22Rv1 (cell line): ENCODE results near the gene DSP.

Experiments used
- H3K27ac ChIP-seq: fragments of 450-650 bp; 2 replicates; pipeline ENCODE4 v1.5.1; 2017
- ZFX ChIP-seq: fragments of 450-650 bp; IDR thresholded peaks from 2 replicates; pipeline ENCODE4 v1.6.1; 2017; ENCODE audit warnings: antibody characterized with exemption, borderline replicate concordance
- TF ChIP-seq, protein P1 (sequence below): fragments of 450-650 bp; IDR thresholded peaks from 2 replicates; pipeline ENCODE4 v1.5.1; 2017; ENCODE audit warnings: mild to moderate bottlenecking

DSP gene

DNA sequence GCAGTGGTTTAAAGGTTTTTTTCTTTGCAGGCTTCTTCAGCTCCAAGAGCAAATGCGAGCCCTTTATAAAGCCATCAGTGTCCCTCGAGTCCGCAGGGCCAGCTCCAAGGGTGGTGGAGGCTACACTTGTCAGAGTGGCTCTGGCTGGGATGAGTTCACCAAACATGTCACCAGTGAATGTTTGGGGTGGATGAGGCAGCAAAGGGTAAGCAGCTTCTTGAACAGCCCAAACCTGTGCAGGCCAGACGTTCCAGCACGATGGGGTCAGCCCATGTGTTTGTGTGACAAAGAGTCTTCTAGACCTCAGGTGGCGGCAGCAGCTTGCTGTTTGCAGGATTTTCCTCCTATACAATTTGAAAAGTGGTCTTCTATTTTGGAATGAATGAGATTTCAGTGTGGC lies 17.7 kb downstream of the DSP start:
- H3K27ac ChIP-seq, result no peak overlapping the region

DNA sequence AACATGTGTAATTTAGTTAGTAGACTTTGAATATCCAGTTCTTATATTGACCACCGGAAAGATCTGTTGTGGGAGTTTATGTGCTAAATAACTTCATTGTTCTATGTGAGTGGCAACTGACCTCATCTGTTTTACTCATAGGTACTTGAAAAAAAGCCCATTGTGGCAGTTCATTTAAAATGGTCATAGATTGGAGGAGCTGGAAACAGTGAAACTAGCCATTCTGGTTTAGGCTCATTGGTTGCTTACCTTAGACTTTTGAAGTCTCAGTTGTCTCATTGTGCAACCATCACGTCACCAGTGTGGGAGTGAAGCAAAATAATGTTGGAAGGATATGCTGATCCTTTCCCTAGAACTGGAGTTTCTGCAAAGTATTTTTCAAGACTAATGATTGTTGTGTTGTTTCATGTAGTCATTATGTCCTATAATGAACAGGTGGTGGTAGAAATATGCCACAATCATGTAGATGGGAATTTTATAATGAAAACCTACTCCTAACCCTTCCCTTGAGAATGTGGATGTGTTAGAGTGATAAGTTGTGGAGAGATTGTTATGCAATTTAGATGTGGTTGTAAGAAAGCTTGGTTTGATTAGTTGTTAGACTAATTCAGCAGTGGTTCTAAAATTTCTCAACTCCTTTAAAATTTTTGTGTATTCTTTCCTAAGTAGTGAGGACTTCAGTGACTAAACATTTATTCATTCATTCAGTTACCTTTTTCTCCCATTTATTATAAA lies 18.3 kb downstream of the DSP start:
- no peak overlapping the region for H3K27ac ChIP-seq
- TF ChIP-seq ZFX, result no peak
- TF ChIP-seq, protein P1, sequence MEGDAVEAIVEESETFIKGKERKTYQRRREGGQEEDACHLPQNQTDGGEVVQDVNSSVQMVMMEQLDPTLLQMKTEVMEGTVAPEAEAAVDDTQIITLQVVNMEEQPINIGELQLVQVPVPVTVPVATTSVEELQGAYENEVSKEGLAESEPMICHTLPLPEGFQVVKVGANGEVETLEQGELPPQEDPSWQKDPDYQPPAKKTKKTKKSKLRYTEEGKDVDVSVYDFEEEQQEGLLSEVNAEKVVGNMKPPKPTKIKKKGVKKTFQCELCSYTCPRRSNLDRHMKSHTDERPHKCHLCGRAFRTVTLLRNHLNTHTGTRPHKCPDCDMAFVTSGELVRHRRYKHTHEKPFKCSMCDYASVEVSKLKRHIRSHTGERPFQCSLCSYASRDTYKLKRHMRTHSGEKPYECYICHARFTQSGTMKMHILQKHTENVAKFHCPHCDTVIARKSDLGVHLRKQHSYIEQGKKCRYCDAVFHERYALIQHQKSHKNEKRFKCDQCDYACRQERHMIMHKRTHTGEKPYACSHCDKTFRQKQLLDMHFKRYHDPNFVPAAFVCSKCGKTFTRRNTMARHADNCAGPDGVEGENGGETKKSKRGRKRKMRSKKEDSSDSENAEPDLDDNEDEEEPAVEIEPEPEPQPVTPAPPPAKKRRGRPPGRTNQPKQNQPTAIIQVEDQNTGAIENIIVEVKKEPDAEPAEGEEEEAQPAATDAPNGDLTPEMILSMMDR, result no peak

More for the DNA sequence above, 17.7 kb downstream of the DSP start:
- TF ChIP-seq, protein P1, result no peak
- no peak for TF ChIP-seq ZFX

DNA sequence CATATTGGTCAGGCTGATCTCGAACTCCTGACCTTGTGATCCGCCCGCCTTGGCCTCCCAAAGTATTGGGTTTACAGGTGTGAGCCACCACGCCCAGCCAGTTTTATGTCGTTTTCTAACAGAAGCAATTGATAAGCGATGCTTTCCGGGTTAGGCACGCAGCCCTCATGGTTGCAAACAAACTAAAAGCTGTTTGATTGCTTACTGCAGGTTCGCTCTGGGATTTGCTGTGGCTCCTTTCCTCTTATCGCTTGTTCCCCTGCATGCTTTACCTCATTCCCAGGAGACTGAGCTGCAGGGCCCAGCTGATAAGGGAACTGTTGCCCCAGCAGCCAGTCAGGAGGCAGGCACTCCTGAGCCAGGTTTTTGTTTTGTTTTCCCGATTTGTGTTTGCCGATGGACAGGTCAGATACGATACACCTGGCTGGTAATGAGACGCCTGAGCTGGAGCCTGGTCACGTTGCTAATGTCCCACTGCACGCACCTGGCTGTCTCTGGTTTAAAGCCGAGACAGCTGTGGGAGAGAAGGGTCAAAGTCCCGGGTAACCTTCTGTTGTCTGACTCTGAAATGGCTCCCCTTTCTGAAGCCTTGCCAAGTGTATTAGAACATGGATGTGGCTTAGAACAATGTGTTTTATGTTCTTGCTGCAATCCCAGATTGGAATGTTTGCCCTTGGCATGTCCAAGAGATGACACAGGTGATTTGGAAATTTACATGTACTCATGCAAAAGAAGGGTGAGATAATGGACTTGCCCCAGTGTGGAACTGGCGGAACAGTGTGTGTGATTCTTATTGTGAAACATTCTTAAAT lies 19.9 kb downstream of the DSP start:
- TF ChIP-seq ZFX, result no peak
- TF ChIP-seq, protein P1, result no peak
- H3K27ac ChIP-seq, result peak overlapping the region; percentile 78

DNA sequence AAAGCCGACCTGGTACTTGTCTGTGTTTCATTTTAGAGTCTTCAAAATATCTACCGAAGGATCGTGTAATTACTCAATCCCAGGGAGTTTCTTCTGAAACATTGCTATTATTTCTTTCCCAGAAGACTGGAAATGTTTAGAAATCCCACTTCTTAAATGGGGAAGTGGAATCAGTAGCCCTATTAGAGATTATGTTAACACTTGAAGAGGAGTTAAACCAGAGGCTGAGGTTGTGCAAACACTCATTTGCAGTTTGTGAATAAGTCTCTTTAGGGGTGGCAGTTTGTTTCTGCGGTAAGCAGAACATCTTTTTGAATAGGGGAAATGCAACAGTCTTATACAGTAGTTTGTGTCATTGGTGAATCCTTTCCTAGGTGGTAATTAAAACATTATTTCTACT lies 21.3 kb downstream of the DSP start:
- no peak overlapping the region for H3K27ac ChIP-seq
- no peak for TF ChIP-seq ZFX
- TF ChIP-seq, protein P1, result no peak

DNA sequence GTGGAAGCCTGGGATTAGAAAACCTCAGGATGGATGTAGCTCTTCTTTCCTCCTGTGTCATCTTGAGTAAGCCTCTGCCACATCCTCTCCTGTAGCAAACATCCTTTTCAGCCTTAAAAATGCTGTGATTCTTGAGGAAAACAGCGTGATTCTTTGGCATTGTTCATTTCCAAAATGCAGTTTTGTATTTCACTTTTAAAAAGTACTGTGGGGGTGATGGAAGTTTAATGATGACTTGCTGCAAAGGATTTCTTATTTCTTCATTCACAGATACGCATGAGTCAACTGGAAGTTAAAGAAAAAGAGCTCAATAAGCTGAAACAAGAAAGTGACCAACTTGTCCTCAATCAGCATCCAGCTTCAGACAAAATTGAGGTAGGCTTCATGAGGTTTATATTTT lies 24.6 kb downstream of the DSP start:
- no peak for TF ChIP-seq ZFX
- TF ChIP-seq, protein P1, result no peak
- H3K27ac ChIP-seq, result no peak overlapping the region

DNA sequence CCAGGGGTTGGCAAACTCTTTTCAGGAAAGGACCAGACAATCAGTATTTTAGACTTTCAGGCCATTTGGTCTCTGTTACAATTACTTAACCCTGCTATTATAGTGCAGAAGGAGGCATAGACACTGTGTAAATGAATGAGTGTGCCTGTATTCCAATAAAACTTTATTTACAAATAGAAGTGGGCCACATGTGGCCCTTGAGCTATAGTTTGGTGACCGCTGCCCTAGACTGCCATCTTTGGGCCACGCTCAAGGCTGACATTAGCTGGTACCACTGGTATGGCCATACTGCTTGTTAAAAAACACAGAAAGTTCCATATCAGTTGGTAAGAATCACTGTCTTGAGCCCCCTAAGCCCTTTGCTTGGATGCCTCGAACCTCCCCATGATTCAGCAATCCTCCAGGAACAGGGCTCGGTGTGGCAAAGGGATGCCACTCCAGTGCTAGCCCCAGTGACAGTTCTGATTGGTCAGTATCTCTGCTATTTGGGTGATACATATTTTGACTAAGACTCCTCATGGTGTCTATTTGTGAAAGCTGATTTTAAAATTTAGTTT lies 25.2 kb downstream of the DSP start:
- H3K27ac ChIP-seq, result no peak overlapping the region
- TF ChIP-seq, protein P1, result peak; percentile 28
- TF ChIP-seq ZFX, result no peak

DNA sequence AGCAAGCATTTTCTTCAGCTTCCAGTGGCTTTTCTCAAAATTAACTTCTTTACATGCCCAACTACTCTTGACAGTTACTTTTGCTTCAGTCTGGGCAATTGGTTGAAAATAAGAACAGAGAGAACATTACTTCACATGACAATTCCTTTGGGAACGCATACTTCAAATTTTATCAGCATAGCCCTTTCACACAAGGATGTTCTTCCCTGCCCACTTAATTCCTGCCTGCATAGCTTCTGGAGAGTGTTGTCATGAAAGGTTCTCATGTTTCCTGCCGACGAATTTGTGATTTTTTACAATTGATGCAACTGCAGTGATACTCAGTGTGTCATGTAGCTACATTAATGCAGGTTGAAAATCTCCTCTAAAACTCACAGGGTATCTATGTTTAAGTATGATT lies 26.6 kb downstream of the DSP start:
- no peak overlapping the region for H3K27ac ChIP-seq
- TF ChIP-seq, protein P1, result no peak
- TF ChIP-seq ZFX, result no peak
